Activated CD4-positive, alpha-beta T cell treated with anti-CD3 and anti-CD28 coated beads, Interleukin-2, amount 50 U/mL, for 24 hours (primary cell): ENCODE results near the gene DDX60.

Experiments
- DNase-seq, 2 donors: peaks; one replicate each; pipeline ENCODE4 v3.0.0-alpha.2; 2020; ENCODE audit warnings: low read depth in 1 of 2, low spot score in 1 of 2

DDX60 gene

DNA sequence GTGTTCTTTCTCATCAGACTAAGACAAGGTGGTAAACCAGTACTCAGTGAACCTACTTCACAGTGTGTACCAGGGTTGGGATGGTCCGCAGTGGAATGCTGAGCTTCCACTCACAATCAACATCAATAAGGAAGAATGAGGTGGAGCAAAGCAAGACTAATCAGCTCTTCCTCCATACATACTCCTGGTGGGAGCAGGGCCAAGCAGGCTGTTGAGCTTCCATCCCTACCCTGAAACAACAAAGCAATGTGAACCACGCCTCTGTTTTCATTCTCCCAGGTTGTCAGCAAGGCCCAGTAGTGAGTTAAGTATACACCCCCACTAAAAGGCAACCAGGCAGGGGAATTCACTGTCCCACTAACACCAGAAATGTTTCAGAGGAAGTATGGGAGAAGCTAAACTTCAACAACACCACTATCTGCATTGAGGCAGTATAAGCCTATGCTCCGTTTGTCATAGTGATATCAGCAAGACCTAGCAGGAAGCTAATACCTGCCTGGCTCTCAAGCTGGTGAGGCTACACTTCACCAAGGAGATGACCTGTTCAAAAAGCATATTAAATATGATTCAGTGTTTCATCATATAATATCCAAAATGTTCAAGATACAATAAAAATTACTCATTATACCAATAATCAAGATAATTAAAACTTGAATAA, 109.5 kb downstream of the DDX60 start:
- DNase-seq = no peak

DNA sequence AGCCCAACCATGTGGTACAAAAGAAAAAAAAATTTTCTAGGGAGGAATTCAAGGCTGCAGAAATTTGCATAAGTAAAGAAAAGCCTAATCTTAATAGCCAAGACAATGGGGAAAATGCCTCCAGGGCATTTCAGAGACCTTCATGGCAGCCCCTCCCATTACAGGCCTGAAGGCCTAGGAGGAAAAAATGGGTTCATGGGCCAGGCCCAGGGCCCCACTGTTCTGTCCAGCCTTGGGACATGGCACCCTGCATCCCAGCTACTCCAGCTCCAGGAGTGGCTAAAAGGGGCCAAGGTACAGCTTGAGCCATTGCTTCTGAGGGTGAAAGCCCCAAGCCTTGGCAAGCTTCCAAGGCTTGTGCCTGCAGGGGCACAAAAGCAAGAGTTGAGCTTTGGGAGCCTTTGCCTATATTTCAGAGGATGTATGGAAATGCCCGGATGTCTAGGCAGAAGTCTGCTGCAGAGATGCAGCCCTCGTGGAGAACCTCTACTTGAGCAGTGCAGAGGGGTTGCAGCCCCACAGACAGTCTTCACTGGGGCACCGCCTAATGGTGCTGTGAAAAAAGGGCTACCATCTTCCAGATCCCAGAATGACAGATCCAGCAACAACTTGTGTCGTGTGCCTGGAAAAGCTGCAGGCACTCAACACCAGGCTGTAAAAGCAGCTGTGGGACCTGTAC, 115.2 kb downstream of the DDX60 start:
- DNase-seq = no peak

DNA sequence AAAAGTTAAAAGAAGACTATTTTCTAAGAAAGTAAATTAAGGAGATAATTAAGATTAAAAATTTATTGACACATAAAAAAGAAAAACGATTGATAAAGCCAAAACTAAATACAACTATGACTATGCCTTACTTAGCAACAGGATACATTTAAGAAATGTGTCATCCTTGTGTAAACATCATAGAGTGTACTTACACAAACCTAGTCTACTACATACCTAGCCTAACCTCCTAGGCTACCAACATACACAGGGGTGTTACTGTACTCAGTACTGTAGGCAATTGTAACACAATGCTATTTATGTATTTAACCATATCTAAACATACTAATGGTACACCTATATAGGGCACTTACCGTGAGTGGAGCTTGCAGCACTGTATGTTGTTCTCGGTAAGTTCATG, 117.9 kb downstream of the DDX60 start:
- no peak for DNase-seq

DNA sequence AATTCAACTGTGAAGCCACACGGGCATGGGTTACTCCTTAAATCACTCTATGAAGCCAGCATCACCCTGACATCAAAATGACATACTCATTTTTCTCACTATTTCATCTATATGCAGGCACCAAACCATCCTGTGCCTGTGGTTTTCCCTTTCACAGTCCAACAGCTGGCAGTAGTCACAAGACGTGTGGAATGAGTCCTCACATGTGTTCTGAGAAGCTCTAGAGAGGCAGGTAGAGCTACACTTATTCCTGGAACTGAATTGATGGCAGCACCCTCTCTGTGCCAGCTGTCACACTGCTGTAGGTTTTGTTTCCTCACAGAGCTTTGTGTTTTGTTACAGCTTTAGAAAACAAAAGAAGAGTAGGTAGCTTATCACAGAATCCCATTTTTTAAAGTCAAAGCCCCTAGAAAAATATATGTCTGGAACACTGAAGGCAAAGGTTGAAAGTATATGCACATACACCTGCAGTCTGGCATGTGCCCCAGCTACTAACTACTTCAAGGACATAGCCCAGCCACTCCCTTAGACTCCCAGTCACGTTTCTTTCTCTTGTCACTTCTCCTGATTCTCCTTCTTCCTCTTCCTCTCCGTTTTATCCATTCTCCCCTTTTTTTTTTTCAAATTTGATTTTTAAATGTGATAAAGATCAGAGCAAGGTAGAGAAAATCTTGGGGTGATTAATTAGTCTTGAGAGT, 119.1 kb downstream of the DDX60 start:
- DNase-seq = no peak

DNA sequence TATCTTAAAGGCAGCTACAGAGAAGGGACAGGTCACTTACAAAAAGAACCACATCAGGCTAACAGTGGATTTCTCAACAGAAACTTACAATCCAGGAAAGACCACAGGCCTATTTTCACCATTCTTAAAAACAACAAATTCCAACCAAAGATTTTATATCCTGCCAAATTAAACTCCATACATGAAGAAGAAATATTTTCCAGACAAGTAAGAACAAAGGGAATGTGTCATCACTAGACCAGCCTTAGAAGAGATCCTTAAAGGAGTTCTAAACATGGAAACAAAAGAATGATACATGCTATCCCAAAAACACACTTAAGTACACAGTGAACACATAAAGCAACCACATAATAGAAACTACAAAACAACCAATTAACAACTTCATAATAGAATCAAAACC, 120.6 kb downstream of the DDX60 start:
- DNase-seq = no peak

DNA sequence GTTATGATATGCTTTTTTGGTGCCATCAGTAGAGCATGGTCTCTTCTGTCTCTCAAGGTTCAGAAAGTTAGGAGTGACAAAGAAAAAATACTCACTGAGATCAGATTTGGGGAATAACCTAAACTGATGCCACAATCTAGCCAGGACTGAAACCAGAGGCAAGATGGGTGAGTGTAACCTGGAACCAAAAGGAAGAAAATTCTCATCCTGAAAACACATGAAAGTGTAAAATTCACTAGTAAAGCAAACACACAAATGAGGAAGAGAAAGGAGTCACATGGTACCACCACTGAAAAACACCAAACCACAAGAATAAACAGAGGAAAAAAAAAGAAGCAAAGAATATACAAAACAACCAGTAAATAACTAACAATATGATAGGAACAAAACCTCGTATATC, 129.8 kb downstream of the DDX60 start:
- no peak for DNase-seq

DNA sequence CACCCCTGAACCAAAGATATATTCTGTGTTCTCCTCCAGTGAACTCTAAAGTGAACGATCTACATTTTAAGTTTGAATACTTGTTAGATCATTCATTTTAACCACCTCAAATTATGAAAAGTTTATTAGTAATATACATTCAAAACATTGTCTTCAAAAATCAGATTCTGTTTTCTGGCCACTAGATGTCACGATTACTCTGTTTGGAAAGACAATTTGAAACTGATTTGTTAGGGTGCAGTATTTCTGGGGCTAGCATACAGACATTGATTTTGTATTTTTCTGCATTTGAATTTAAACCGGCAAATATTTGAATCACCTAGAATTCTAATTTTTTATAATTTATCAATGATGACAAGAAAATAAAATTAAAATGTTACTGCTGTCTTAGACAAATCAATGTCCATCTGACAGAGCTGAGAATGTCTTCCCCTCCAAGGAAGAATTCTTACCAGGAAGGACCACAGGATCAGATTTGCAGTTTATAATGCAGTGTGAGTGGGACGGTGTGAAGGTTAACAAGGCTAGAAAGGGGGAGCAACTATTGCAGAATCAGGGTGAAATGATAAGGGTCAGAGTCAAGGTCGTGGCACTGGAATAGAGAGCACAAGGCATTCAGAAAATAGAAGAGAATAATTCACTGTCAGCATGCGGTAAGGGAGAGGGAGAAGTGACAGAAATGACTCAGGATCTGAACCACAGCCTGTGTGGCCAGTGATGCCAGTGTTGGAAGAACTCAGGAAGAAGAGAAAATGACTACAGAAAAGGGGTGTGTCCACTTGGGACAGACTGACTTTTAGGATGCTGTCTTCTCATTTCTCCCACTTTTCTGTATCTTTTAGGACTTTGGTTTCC, 134.6 kb downstream of the DDX60 start:
- no peak for DNase-seq

DNA sequence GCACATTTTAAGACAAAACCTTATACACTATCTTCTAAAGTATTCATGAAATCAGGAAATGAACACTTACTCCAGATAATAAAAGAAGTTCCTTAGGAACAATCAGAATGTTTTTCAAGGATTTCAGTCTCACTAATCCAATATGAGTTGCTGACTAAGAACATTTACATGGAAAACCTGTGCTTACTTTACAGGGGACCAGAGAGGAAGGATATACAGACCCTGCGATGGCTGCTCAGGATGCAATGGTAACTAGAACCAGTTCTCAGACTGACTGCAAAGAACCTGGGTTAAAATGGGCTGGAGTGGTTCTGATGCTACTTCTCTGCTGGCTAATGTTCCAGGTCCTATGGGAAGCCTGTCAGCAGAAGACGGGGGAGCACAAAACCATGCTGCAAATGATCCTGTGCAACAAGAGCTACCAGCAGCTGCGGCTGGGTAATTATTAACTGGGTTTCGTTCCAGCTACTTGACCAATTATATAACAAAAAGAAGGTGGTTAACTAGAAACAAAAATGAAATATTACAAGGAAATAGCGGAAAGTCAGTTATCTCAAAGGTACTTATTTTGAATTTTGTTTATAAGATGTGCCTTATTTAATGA, 140.9 kb downstream of the DDX60 start:
- DNase-seq = no peak

DNA sequence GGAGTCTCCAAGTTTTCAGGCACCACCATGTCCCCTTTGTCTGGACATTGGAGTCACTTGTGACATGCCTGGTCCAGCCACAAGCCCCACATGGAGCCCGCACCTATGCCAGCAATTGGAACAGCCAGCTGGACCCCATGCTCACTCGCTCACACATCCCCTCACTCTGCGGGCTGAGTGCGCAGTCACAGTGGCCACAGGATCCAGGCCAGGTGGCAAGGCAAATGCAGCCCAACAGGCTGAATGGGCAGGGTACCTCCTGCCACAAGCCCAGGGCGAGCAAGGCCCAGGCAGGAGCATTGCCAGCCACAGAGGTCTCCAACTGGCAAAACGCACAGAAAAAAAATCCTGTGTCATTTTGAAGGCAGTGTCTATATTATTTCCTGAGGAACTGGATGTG, 144.2 kb downstream of the DDX60 start:
- DNase-seq = no peak

DNA sequence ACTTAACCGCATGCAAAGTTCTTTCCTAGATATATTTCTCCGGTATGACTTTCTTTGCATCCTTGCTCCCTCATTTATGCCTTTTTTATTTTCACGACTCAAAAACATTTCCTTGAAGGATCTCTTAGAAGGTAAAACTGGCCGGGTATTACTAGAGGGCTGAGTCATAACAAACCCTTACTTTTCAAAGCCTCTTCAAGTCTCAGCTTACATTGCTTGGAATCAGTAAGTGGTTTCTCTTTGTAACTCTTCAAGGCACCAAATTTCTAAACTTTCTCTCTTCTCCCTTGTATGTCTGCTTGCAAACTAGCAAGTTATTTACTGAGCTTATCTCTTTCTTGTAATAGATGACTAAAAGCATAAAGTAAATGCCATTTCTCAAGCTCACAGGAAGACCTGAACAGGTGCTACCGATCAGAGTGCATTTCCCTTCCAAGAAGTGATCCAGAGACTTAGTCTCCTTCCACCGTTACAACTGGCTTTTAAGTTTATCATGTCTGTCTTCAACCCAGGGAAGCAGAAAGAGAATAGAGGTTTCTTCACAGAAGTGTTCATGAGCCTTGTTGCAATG, 150.8 kb downstream of the DDX60 start:
- DNase-seq = no peak
